PC-3 (cell line): Measurements from ENCODE around the gene RNF151.

ENCODE experiments used
- CTCF ChIP-seq: fragments of 300-600 bp; sonication (generic); conservative IDR thresholded peaks from 2 replicates; pipeline ENCODE4 v1.5.1; 2017; ENCODE audit warnings: antibody characterized with exemption, low read depth, mild to moderate bottlenecking, low read length
- EZH2 ChIP-seq: fragments of 300-600 bp; sonication (generic); IDR thresholded peaks from one replicate; pipeline ENCODE4 v1.6.1; 2017; ENCODE audit warnings: antibody characterized with exemption, mild to moderate bottlenecking, low read length; ENCODE audit not compliant: unreplicated experiment
- EZH2phosphoT487 ChIP-seq: fragments of 300-600 bp; sonication (generic); IDR thresholded peaks from 2 replicates; pipeline ENCODE4 v1.6.1; 2018; ENCODE audit warnings: mild to moderate bottlenecking, antibody characterized with exemption, low read length, borderline replicate concordance

- TF ChIP-seq EZH2phosphoT487 (no peak), CTCF (no peak), EZH2 (no peak)
Observed at GRCh38 chr16:1979271-1980029, 12.8 kb downstream of the RNF151 start.
